ENCODE measurements around the gene MLLT3. TPM values are rescaled to one million over a fixed set of nuclear protein-coding genes. Genes with fewer than 3 reads are reported as not detected.

Gene MLLT3
- total and polyA plus RNA-seq, 2 donors (not counting 1 experiment from before 2014, with no cell fraction given), result 37.3 to 43.8 TPM

DNA sequence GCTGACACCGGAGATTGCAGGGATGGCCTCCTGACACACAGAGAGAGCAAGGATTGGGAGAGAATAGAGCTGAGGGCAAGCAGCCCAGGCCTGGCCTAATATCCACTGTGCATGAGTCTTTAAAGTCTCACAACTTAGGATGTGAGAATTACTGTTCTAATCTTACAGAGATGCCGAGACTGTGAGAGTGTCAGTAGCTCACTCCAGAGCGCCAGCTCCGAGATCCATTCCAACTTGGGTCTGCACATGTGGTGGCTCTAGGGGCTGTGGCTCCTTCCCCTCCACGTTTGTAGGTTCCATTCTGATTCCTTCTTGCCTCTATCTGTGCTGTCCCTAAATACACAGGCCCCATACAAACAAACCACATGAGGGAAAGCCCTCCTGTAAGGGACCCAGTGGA is 304.6 kb downstream of the MLLT3 start:
- Histone ChIP-seq H3K9me3 (ENCODE audit: control insufficient read depth, insufficient read depth, low read depth, low read length) (no peaks in the 10 kb centered on the region), H3K79me2 (ENCODE audit: control insufficient read depth, insufficient read depth, low read length) (no peaks in the 10 kb centered on the region), H3K4me3 (replicated peaks in 1 of 4; ENCODE audit: control extremely low read depth in 1 of 4, insufficient read depth in 1 of 4, low read depth in 3 of 4, low read length in 4 of 4) (no peak overlapping the region), H3K4me2 (ENCODE audit: extremely low read depth, insufficient read depth, low read length) (no peak overlapping the region), H3K36me3 (ENCODE audit: control insufficient read depth, insufficient read depth, low read length) (no peaks in the 10 kb centered on the region), H3K27ac (ENCODE audit: insufficient read depth, low read length) (no peak overlapping the region), H3K27me3 (ENCODE audit: control insufficient read depth, insufficient read depth, low read length) (no peaks in the 10 kb centered on the region), H3K9ac (ENCODE audit: insufficient read depth, low read length) (no peak overlapping the region), H2AFZ (ENCODE audit: low read length) (no peak overlapping the region), H3K4me1 (ENCODE audit: control insufficient read depth, extremely low read depth, insufficient read depth, low read length) (peaks cover 3% of the 10 kb centered on the region), H4K20me1 (ENCODE audit: control insufficient read depth, extremely low read depth, insufficient read depth, low read length) (no peaks in the 10 kb centered on the region)
- DNase-seq (ENCODE audit: low read depth in 2 of 2), result no peak
- TF ChIP-seq, protein P1, sequence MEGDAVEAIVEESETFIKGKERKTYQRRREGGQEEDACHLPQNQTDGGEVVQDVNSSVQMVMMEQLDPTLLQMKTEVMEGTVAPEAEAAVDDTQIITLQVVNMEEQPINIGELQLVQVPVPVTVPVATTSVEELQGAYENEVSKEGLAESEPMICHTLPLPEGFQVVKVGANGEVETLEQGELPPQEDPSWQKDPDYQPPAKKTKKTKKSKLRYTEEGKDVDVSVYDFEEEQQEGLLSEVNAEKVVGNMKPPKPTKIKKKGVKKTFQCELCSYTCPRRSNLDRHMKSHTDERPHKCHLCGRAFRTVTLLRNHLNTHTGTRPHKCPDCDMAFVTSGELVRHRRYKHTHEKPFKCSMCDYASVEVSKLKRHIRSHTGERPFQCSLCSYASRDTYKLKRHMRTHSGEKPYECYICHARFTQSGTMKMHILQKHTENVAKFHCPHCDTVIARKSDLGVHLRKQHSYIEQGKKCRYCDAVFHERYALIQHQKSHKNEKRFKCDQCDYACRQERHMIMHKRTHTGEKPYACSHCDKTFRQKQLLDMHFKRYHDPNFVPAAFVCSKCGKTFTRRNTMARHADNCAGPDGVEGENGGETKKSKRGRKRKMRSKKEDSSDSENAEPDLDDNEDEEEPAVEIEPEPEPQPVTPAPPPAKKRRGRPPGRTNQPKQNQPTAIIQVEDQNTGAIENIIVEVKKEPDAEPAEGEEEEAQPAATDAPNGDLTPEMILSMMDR (conservative IDR thresholded peaks at IDR 0.05 in 1 of 2, IDR thresholded peaks at IDR 0.05 in 1 of 2; ENCODE audit: low read depth in 1 of 2, low read length in 2 of 2), result no peak
- no peak for TF ChIP-seq EZH2 (IDR thresholded peaks at IDR 0.05; ENCODE audit: low read length, missing control alignments)

DNA sequence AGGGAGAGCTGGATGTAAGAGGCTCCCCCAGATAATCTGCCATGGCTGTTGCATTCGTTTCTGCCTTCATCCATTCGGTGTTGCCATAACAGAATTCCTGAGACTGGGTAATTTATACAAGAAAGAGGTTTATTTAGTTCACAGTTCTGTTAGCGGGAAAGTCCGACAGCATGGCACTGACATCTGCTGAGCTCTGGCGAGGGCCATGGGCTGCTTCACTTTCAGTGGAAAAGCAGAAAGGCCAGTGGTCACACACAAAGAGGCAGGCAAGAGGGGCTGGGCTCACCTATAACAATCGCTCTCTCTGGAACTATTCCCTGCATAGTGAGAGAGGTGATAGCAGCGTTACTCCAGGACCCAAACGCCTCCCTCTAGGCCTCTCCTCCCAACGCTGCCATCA is 305.9 kb downstream of the MLLT3 start:
- Histone ChIP-seq H3K79me2 (ENCODE audit: control insufficient read depth, insufficient read depth, low read length) (no peaks in the 10 kb centered on the region), H3K36me3 (ENCODE audit: control insufficient read depth, insufficient read depth, low read length) (no peaks in the 10 kb centered on the region), H2AFZ (ENCODE audit: low read length) (no peak overlapping the region), H3K27ac (ENCODE audit: insufficient read depth, low read length) (no peak overlapping the region), H3K4me3 (replicated peaks in 1 of 4; ENCODE audit: control extremely low read depth in 1 of 4, insufficient read depth in 1 of 4, low read depth in 3 of 4, low read length in 4 of 4) (no peak overlapping the region), H3K4me2 (ENCODE audit: extremely low read depth, insufficient read depth, low read length) (no peak overlapping the region), H4K20me1 (ENCODE audit: control insufficient read depth, extremely low read depth, insufficient read depth, low read length) (no peaks in the 10 kb centered on the region), H3K4me1 (ENCODE audit: control insufficient read depth, extremely low read depth, insufficient read depth, low read length) (peaks cover 3% of the 10 kb centered on the region), H3K27me3 (ENCODE audit: control insufficient read depth, insufficient read depth, low read length) (no peaks in the 10 kb centered on the region), H3K9me3 (ENCODE audit: control insufficient read depth, insufficient read depth, low read depth, low read length) (no peaks in the 10 kb centered on the region), H3K9ac (ENCODE audit: insufficient read depth, low read length) (no peak overlapping the region)
- TF ChIP-seq, protein P1 (conservative IDR thresholded peaks at IDR 0.05 in 1 of 2, IDR thresholded peaks at IDR 0.05 in 1 of 2; ENCODE audit: low read depth in 1 of 2, low read length in 2 of 2), result no peak
- TF ChIP-seq EZH2 (IDR thresholded peaks at IDR 0.05; ENCODE audit: low read length, missing control alignments), result no peak
- no peak for DNase-seq (ENCODE audit: low read depth in 2 of 2)

DNA sequence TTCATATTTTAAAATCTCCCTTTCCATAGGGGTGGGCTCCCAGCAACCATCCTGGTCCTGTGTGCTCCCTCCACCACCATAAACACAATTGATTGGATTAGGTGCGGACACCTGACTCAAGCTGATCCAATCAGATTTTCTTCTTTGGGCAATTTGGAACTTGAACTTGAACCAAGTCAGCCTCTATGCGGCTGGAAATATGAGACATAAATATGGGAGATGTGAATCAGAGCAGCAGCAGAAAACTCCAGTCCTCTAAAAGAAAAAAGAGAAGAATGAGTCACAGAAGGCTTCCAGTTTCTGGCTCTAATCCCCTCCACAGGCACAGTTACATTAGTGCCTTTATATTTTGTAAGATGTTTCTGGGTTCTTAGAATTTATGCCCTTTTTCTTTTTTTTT is 306.6 kb downstream of the MLLT3 start:
- Histone ChIP-seq H2AFZ (ENCODE audit: low read length) (no peak overlapping the region), H3K79me2 (ENCODE audit: control insufficient read depth, insufficient read depth, low read length) (no peaks in the 10 kb centered on the region), H3K9ac (ENCODE audit: insufficient read depth, low read length) (no peak overlapping the region), H3K27me3 (ENCODE audit: control insufficient read depth, insufficient read depth, low read length) (no peaks in the 10 kb centered on the region), H3K36me3 (ENCODE audit: control insufficient read depth, insufficient read depth, low read length) (no peaks in the 10 kb centered on the region), H3K4me1 (ENCODE audit: control insufficient read depth, extremely low read depth, insufficient read depth, low read length) (peaks cover 3% of the 10 kb centered on the region), H3K4me2 (ENCODE audit: extremely low read depth, insufficient read depth, low read length) (no peak overlapping the region), H4K20me1 (ENCODE audit: control insufficient read depth, extremely low read depth, insufficient read depth, low read length) (no peaks in the 10 kb centered on the region), H3K27ac (ENCODE audit: insufficient read depth, low read length) (no peak overlapping the region), H3K4me3 (replicated peaks in 1 of 4; ENCODE audit: control extremely low read depth in 1 of 4, insufficient read depth in 1 of 4, low read depth in 3 of 4, low read length in 4 of 4) (no peak overlapping the region), H3K9me3 (ENCODE audit: control insufficient read depth, insufficient read depth, low read depth, low read length) (no peaks in the 10 kb centered on the region)
- DNase-seq (ENCODE audit: low read depth in 2 of 2), result peak; percentile 85 to 91
- TF ChIP-seq, protein P1 (conservative IDR thresholded peaks at IDR 0.05 in 1 of 2, IDR thresholded peaks at IDR 0.05 in 1 of 2; ENCODE audit: low read depth in 1 of 2, low read length in 2 of 2), result no peak
- no peak for TF ChIP-seq EZH2 (IDR thresholded peaks at IDR 0.05; ENCODE audit: low read length, missing control alignments)
